ENCODE results near the gene ADGRB2. TPM values are rescaled to one million over a fixed set of nuclear protein-coding genes. Genes with fewer than 3 reads are reported as not detected.
A peak's percentile ranks its signal among the peaks of the same experiment; 100 is the strongest.

The ADGRB2 gene
- polyA plus RNA-seq, 4 donors = 4.8 to 43.7 (median 11.6) TPM

DNA sequence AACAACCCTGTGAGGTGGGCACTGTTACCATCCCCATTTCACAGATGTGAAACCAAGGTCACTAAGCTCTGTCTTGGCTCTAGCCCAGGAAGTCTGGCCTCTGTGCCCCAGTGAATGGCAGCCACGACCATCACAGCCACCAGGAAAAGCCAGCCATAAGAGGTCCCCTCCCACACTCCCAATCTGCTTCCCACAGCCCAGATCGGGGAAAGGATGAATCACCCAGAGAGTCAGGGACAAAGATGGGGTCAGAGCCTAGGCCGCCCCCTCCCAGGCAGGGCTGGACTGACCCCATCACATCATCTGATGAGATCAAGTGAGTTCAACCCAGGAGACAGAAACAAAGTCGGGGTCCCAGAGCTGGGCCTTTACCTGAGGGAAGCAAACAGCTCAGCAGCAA, 37.4 kb downstream of the ADGRB2 start:
- no peak for DNase-seq
- H3K27ac ChIP-seq (ENCODE audit: low read depth in 1 of 3, low read length in 2 of 3) = no peak overlapping the region
- FAIRE-seq = no peak
- H3K27me3 ChIP-seq (ENCODE audit: control insufficient read depth in 3 of 3, insufficient read depth in 3 of 3, low read length in 3 of 3) = no peaks in the 10 kb centered on the region
- no peaks in the 10 kb centered on the region for H3K4me1 ChIP-seq (ENCODE audit: control insufficient read depth in 3 of 3, insufficient read depth in 2 of 3, low read depth in 1 of 3, low read length in 2 of 3)
- no peaks in the 10 kb centered on the region for H3K9me3 ChIP-seq (ENCODE audit: control insufficient read depth in 2 of 2, insufficient read depth in 1 of 2, low read depth in 1 of 2, low read length in 1 of 2)
- H3K36me3 ChIP-seq (ENCODE audit: control insufficient read depth in 3 of 3, insufficient read depth in 2 of 3, low read depth in 1 of 3, low read length in 3 of 3) = peaks cover 0 to 58% (median 0%) of the 10 kb centered on the region in 3 donors
- no peak overlapping the region for H3K4me3 ChIP-seq (ENCODE audit: low read depth in 1 of 3, low read length in 3 of 3)
- WGBS, 3 donors = 51 to 71% (median 62%) methylated on average over 4 of the region's 4 CpGs

DNA sequence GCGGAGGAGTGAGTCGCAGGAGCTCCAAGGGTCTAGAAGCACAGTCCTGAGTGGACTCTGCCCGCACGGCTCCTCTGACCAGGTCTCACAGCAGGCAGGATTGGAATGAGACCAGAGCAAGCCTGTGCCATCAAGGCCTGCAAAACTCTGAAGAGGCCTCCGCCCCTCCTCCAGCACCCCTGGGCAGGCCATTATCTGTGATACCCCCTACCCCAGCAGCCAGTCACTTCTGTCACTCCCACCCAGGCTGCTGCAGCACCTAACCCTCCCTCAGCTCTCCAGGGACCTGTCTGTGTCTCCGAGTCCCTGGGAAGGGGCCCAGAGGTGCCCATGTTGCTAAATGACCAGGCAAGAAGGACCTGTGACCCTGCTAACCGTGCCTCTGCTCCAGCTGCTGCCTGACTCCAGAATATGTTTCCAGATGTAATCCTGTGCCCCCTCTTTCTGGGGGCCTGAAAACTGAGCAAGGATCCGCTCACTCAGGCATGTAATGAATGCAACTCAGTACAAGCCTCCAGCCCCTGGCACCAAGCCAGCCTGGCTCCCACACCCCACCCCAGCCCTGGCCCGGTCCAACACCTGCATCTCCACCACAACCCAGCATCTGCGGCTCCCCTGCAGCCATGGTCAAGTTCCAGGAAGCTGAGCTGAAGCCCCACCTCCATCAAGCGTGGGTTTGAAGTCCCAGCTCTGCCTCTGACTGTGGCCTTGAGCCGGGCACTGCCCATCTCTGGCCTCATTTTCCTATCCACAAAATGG, 38.2 kb downstream of the ADGRB2 start:
- H3K27me3 ChIP-seq (ENCODE audit: control insufficient read depth in 3 of 3, insufficient read depth in 3 of 3, low read length in 3 of 3) = no peaks in the 10 kb centered on the region

DNA sequence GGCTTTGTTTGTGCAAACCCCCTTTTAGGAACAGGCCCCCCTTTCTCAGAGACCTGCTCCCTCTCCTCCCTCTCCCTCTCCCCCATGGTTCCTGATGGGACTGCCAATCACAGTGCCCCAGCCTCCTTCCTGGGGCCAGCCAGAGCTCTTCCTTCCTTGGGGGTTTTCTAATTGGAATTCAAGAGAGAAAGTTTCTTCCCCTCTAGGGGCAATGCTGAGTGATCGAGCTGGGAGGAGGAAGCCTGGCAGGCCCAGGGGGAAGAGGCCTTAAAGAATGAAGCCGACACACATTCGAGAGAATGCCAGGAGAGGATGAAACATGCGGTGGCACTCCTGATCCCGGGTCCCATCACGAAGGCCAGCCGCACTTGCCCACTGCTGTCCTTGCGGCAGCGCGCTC, 39.0 kb downstream of the ADGRB2 start:
- 79 to 94% (median 86%) methylated on average over 10 of the region's 10 CpGs for WGBS, 3 donors
- no peaks in the 10 kb centered on the region for H3K4me1 ChIP-seq (ENCODE audit: control insufficient read depth in 3 of 3, insufficient read depth in 2 of 3, low read depth in 1 of 3, low read length in 2 of 3)
- H3K27ac ChIP-seq (ENCODE audit: low read depth in 1 of 3, low read length in 2 of 3) = no peak overlapping the region
- H3K4me3 ChIP-seq (ENCODE audit: low read depth in 1 of 3, low read length in 3 of 3) = no peak overlapping the region
- DNase-seq (no peak), FAIRE-seq (no peak)
- peaks cover 0 to 3% of the 10 kb centered on the region in 2 donors for H3K9me3 ChIP-seq (ENCODE audit: control insufficient read depth in 2 of 2, insufficient read depth in 1 of 2, low read depth in 1 of 2, low read length in 1 of 2)
- H3K36me3 ChIP-seq (ENCODE audit: control insufficient read depth in 3 of 3, insufficient read depth in 2 of 3, low read depth in 1 of 3, low read length in 3 of 3) = peaks cover 0 to 43% (median 0%) of the 10 kb centered on the region in 3 donors
- peaks cover 0 to 4% (median 0%) of the 10 kb centered on the region in 3 donors for H3K27me3 ChIP-seq (ENCODE audit: control insufficient read depth in 3 of 3, insufficient read depth in 3 of 3, low read length in 3 of 3)

More for the DNA sequence above, 38.2 kb downstream of the ADGRB2 start:
- no peak overlapping the region for H3K4me3 ChIP-seq (ENCODE audit: low read depth in 1 of 3, low read length in 3 of 3)
- FAIRE-seq (no peak), DNase-seq (no peak)
- no peaks in the 10 kb centered on the region for H3K4me1 ChIP-seq (ENCODE audit: control insufficient read depth in 3 of 3, insufficient read depth in 2 of 3, low read depth in 1 of 3, low read length in 2 of 3)
- H3K36me3 ChIP-seq (ENCODE audit: control insufficient read depth in 3 of 3, insufficient read depth in 2 of 3, low read depth in 1 of 3, low read length in 3 of 3) = peaks cover 0 to 51% (median 0%) of the 10 kb centered on the region in 3 donors
- no peak overlapping the region for H3K27ac ChIP-seq (ENCODE audit: low read depth in 1 of 3, low read length in 2 of 3)
- H3K9me3 ChIP-seq (ENCODE audit: control insufficient read depth in 2 of 2, insufficient read depth in 1 of 2, low read depth in 1 of 2, low read length in 1 of 2) = peaks cover 0 to 3% of the 10 kb centered on the region in 2 donors
- whole genome bisulfite sequencing, 3 donors = 65 to 70% (median 67%) methylated on average over 12 of the region's 12 CpGs

DNA sequence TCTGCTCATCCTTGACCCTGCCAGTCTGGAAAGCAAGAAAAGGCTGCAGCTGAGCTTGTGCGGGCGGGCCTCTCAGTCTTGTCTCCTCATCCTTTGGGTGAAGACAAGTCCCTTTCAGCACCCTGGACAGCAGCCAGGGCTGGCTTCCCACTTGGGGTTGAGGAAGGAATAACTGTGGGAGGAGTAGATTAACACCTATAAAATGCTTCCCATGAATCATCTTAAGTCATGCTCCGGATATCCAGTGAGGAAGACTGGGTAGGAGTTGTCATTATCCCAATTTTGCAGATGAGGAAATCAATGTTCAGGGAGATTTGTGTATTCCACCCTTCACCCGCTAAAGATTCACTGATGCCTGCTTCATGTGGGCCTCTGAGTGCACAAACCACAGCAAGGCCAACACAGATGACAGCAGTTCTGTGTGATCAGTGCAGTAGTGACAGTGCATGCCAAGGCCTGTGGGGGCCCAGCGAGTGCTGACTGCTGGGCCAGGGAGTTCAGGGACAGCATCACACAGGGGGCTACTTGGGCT, 40.2 kb downstream of the ADGRB2 start:
- no peaks in the 10 kb centered on the region for H3K4me1 ChIP-seq (ENCODE audit: control insufficient read depth in 3 of 3, insufficient read depth in 2 of 3, low read depth in 1 of 3, low read length in 2 of 3)
- no peak for FAIRE-seq
- 40 to 50% (median 47%) methylated on average over 5 of the region's 5 CpGs for WGBS, 3 donors

DNA sequence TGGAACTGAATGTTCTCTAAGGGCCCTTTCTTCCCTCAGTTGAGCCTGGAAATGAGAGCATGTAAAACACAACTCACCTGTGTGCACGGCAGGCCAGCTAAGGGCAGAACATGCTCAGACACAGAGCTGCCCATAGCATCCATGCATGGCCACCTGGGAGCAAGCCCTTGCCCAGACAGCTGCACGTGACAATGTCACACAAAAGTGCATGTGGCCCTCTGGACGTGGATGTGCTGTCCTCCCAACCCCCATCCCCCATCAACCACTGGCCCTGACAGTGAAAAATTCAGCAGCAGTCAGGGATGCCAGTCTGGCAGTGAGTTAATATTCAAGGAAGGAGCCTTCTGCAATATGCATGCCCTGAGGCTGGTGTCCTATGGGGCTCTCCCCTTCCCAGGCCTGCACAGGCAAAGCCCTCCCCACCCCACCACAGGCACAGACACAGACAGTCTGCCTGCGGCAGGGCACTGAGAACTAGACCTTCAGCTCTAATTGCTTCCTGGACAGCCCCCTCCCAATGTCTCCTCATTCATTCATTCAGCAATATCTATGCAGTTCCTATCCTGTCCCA, 45.7 kb downstream of the ADGRB2 start:
- DNase-seq (no peak), FAIRE-seq (no peak)
- Histone ChIP-seq H3K27me3 (ENCODE audit: control insufficient read depth in 3 of 3, insufficient read depth in 3 of 3, low read length in 3 of 3) (peaks cover 0 to 8% (median 3%) of the 10 kb centered on the region in 3 donors), H3K36me3 (ENCODE audit: control insufficient read depth in 3 of 3, insufficient read depth in 2 of 3, low read depth in 1 of 3, low read length in 3 of 3) (no peaks in the 10 kb centered on the region), H3K4me1 (ENCODE audit: control insufficient read depth in 3 of 3, insufficient read depth in 2 of 3, low read depth in 1 of 3, low read length in 2 of 3) (peaks cover 0 to 30% (median 0%) of the 10 kb centered on the region in 3 donors), H3K27ac (ENCODE audit: low read depth in 1 of 3, low read length in 2 of 3) (no peak overlapping the region), H3K4me3 (ENCODE audit: low read depth in 1 of 3, low read length in 3 of 3) (no peak overlapping the region), H3K9me3 (ENCODE audit: control insufficient read depth in 2 of 2, insufficient read depth in 1 of 2, low read depth in 1 of 2, low read length in 1 of 2) (peaks cover 0 to 3% of the 10 kb centered on the region in 2 donors)
- 75 to 89% (median 75%) methylated on average over 4 of the region's 4 CpGs for WGBS, 3 donors

More for the DNA sequence above, 40.2 kb downstream of the ADGRB2 start:
- DNase-seq = peak; percentile 72 to 86
- Histone ChIP-seq H3K27ac (ENCODE audit: low read depth in 1 of 3, low read length in 2 of 3) (no peak overlapping the region), H3K36me3 (ENCODE audit: control insufficient read depth in 3 of 3, insufficient read depth in 2 of 3, low read depth in 1 of 3, low read length in 3 of 3) (peaks cover 0 to 33% (median 0%) of the 10 kb centered on the region in 3 donors), H3K9me3 (ENCODE audit: control insufficient read depth in 2 of 2, insufficient read depth in 1 of 2, low read depth in 1 of 2, low read length in 1 of 2) (peaks cover 0 to 3% of the 10 kb centered on the region in 2 donors), H3K27me3 (ENCODE audit: control insufficient read depth in 3 of 3, insufficient read depth in 3 of 3, low read length in 3 of 3) (peaks cover 0 to 4% (median 0%) of the 10 kb centered on the region in 3 donors), H3K4me3 (ENCODE audit: low read depth in 1 of 3, low read length in 3 of 3) (no peak overlapping the region)

DNA sequence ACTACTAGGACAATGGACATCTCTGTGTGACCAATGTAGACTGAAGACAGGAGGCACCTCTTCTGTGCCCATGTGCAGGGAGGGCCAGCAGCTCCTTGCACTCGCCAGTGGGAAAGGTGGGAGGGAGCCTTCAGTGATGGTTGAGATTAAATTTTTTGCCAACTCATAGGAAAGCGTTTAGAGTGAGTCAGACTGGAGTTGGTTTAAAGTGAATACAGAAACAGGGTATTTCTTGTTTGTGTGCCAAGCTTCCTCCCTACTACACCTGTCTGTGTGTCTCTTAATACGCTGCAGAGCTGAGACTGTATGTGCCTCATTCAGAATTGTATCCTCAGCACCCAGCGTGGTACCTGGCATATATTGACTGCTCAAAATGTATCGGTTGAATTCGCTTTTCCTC, 46.8 kb downstream of the ADGRB2 start:
- WGBS, 3 donors = 72 to 81% (median 73%) methylated on average over 6 of the region's 6 CpGs
- Histone ChIP-seq H3K4me1 (ENCODE audit: control insufficient read depth in 3 of 3, insufficient read depth in 2 of 3, low read depth in 1 of 3, low read length in 2 of 3) (peaks cover 0 to 41% (median 0%) of the 10 kb centered on the region in 3 donors), H3K27ac (ENCODE audit: low read depth in 1 of 3, low read length in 2 of 3) (no peak overlapping the region), H3K27me3 (ENCODE audit: control insufficient read depth in 3 of 3, insufficient read depth in 3 of 3, low read length in 3 of 3) (peaks cover 0 to 8% (median 3%) of the 10 kb centered on the region in 3 donors), H3K9me3 (ENCODE audit: control insufficient read depth in 2 of 2, insufficient read depth in 1 of 2, low read depth in 1 of 2, low read length in 1 of 2) (peaks cover 0 to 3% of the 10 kb centered on the region in 2 donors), H3K36me3 (ENCODE audit: control insufficient read depth in 3 of 3, insufficient read depth in 2 of 3, low read depth in 1 of 3, low read length in 3 of 3) (no peaks in the 10 kb centered on the region), H3K4me3 (ENCODE audit: low read depth in 1 of 3, low read length in 3 of 3) (no peak overlapping the region)
- no peak for DNase-seq
- FAIRE-seq = no peak

DNA sequence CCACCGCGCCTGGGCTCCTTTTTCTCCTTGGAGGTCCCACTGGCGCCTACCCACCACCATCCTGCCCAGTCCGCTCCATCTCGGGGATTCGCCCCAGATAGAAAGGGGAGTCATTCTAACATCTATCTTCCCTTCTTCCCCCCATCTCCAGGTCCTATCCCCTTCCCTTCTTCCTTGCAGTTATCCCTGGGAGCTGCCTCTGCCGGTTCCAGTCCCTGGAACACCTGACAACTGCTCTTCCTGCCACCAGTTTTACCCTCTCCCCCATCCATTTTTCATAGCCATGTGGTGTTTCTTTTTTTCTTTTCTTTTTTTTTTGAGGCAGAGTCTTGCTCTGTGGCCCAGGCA, 48.3 kb downstream of the ADGRB2 start:
- Histone ChIP-seq H3K4me1 (ENCODE audit: control insufficient read depth in 3 of 3, insufficient read depth in 2 of 3, low read depth in 1 of 3, low read length in 2 of 3) (peaks cover 0 to 47% (median 0%) of the 10 kb centered on the region in 3 donors), H3K9me3 (ENCODE audit: control insufficient read depth in 2 of 2, insufficient read depth in 1 of 2, low read depth in 1 of 2, low read length in 1 of 2) (no peaks in the 10 kb centered on the region), H3K4me3 (ENCODE audit: low read depth in 1 of 3, low read length in 3 of 3) (peak overlapping the region in 2 of 3 donors; percentile 49 to 60), H3K27ac (ENCODE audit: low read depth in 1 of 3, low read length in 2 of 3) (peak overlapping the region; percentile 88 to 99 (median 93)), H3K27me3 (ENCODE audit: control insufficient read depth in 3 of 3, insufficient read depth in 3 of 3, low read length in 3 of 3) (peaks cover 0 to 7% (median 3%) of the 10 kb centered on the region in 3 donors), H3K36me3 (ENCODE audit: control insufficient read depth in 3 of 3, insufficient read depth in 2 of 3, low read depth in 1 of 3, low read length in 3 of 3) (no peaks in the 10 kb centered on the region)
- FAIRE-seq = no peak
- no peak for DNase-seq
- WGBS, 3 donors = 2 to 5% (median 4%) methylated on average over 6 to 7 of the region's 7 CpGs

DNA sequence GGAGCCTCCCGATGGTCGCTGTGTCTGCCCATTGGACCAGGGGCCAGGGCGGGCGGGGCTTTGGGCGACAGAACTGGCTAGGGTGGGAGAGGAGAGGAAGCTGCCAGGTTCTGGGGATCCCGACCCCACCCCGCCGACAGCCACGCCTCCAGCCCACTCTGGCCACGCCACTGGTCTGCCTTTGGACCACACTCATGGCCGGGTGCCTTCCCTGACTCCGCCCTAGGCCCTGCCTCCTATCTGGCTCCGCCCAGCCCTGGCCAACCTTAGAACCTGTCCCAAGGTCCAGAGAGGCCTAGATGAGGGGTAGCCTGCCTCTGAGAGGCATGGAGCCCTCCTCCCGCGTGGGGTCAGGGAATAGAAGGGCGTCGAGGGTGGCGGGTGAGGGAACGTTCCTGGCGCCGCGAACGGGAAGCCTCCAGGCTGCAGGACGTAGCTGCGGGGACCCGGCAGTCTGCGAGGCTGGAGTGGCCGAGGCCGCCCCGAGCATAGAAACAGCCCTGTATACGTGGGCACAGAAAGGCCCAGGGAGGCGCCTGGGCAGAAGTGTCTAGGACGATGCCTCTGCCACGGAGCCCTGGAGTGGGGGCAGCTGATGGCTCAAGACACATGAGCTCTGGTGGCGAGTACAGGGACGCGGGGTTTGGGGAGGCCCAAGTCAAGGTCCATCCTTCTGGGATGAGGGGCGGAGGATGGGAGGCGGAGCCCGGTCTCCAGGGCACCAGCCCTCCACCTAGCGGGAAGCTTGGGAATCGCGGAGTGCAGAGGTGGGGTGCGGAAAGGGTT, 48.9 kb downstream of the ADGRB2 start:
- Histone ChIP-seq H3K27ac (ENCODE audit: low read depth in 1 of 3, low read length in 2 of 3) (peak overlapping the region; percentile 88 to 99 (median 93)), H3K4me3 (ENCODE audit: low read depth in 1 of 3, low read length in 3 of 3) (peak overlapping the region in 2 of 3 donors; percentile 49 to 60), H3K27me3 (ENCODE audit: control insufficient read depth in 3 of 3, insufficient read depth in 3 of 3, low read length in 3 of 3) (peaks cover 0 to 4% (median 3%) of the 10 kb centered on the region in 3 donors), H3K36me3 (ENCODE audit: control insufficient read depth in 3 of 3, insufficient read depth in 2 of 3, low read depth in 1 of 3, low read length in 3 of 3) (no peaks in the 10 kb centered on the region), H3K4me1 (ENCODE audit: control insufficient read depth in 3 of 3, insufficient read depth in 2 of 3, low read depth in 1 of 3, low read length in 2 of 3) (peaks cover 0 to 47% (median 0%) of the 10 kb centered on the region in 3 donors), H3K9me3 (ENCODE audit: control insufficient read depth in 2 of 2, insufficient read depth in 1 of 2, low read depth in 1 of 2, low read length in 1 of 2) (no peaks in the 10 kb centered on the region)
- no peak for FAIRE-seq
- DNase-seq = peak; percentile 95 to 98
- 1 to 2% (median 2%) methylated on average over 41 to 44 of the region's 44 CpGs for whole genome bisulfite sequencing, 3 donors

Measured in small intestine (tissue), 7 donors.